PC-3 (cell line): ENCODE results near the gene TPRN. TPM values are rescaled to one million over a fixed set of nuclear protein-coding genes. Genes with fewer than 3 reads are reported as not detected.

Source experiments
- ATAC-seq: fragments of 200-7000 bp; cut with Tn5 transposase; 2 replicates; pipeline ENCODE4 v1.9.1; 2020; ENCODE audit warnings: mild to moderate bottlenecking, moderate library complexity
- BruUV-seq: library from RNA; stranded (reverse); fragments of 400-500 nt; replicated peaks from 2 replicates; lab custom pipeline; 2021; lab: Mats Ljungman, UMichigan
- CTCF ChIA-PET: fragments of 300-600 bp; sonication (Branson Sonifier 250); formaldehyde crosslinking; loops from one replicate; lab custom pipeline; 2022; ENCODE audit warnings: antibody characterized with exemption; lab: Charles Lee
- POLR2A ChIA-PET: fragments of 300-600 bp; sonication (Branson Sonifier 250); formaldehyde crosslinking; loops from one replicate; lab custom pipeline; 2022; ENCODE audit warnings: antibody characterized with exemption; ENCODE audit not compliant: unreplicated experiment; lab: Charles Lee
- DNase-seq: peaks from one replicate; pipeline ENCODE4 v3.0.0-alpha.2; 2015
- H2AFZ ChIP-seq: fragments of 300-600 bp; sonication (generic); 2 replicates; pipeline ENCODE4 v1.6.0; 2016; ENCODE audit warnings: antibody characterized with exemption, low read length
- H3F3A ChIP-seq: fragments of 300-600 bp; sonication (generic); one replicate; pipeline ENCODE4 v1.6.0; 2017; ENCODE audit warnings: antibody characterized with exemption, low read length, control low read depth, mild to moderate bottlenecking; ENCODE audit not compliant: unreplicated experiment
- H3K27ac ChIP-seq: fragments of 300-600 bp; sonication (generic); 2 replicates; pipeline ENCODE4 v1.5.1; 2016; ENCODE audit warnings: mild to moderate bottlenecking, low read length
- H3K27me3 ChIP-seq: fragments of 300-600 bp; sonication (generic); 2 replicates; pipeline ENCODE4 v1.6.1; 2016; ENCODE audit warnings: low read length, mixed read lengths
- H3K36me3 ChIP-seq: fragments of 300-600 bp; sonication (generic); 2 replicates; pipeline ENCODE4 v1.6.1; 2016; ENCODE audit warnings: low read depth, mixed run types, low read length, mixed read lengths
- H3K4me1 ChIP-seq: fragments of 300-600 bp; sonication (generic); 2 replicates; pipeline ENCODE4 v1.5.1; 2016; ENCODE audit warnings: low read length; ENCODE audit not compliant: insufficient read depth
- H3K4me2 ChIP-seq: fragments of 300-600 bp; sonication (generic); 2 replicates; pipeline ENCODE4 v1.6.0; 2016; ENCODE audit warnings: low read length
- H3K4me3 ChIP-seq: fragments of 300-600 bp; sonication (generic); 2 replicates; pipeline ENCODE4 v1.5.1; 2016; ENCODE audit warnings: mild to moderate bottlenecking, low read length, mixed read lengths
- H3K79me2 ChIP-seq: fragments of 300-600 bp; sonication (generic); 2 replicates; pipeline ENCODE4 v1.6.1; 2017; ENCODE audit warnings: low read length, mixed read lengths
- H3K9ac ChIP-seq: fragments of 300-600 bp; sonication (generic); 2 replicates; pipeline ENCODE4 v1.6.0; 2016; ENCODE audit warnings: mild to moderate bottlenecking, low read length
- H3K9me2 ChIP-seq: fragments of 300-600 bp; sonication (generic); replicated peaks from 2 replicates; pipeline ENCODE4 v1.6.1; 2016; ENCODE audit warnings: mixed run types, low read length, mixed read lengths
- H3K9me3 ChIP-seq: fragments of 300-600 bp; sonication (generic); 2 replicates; pipeline ENCODE4 v1.6.1; 2016; ENCODE audit warnings: low read length, mixed read lengths
- H4K20me1 ChIP-seq: fragments of 300-600 bp; sonication (generic); 2 replicates; pipeline ENCODE4 v1.6.1; 2016; ENCODE audit warnings: low read length, mixed read lengths
- CTCF ChIP-seq: fragments of 300-600 bp; sonication (generic); conservative IDR thresholded peaks from 2 replicates; pipeline ENCODE4 v1.5.1; 2017; ENCODE audit warnings: antibody characterized with exemption, low read depth, mild to moderate bottlenecking, low read length
- EZH2 ChIP-seq: fragments of 300-600 bp; sonication (generic); IDR thresholded peaks from one replicate; pipeline ENCODE4 v1.6.1; 2017; ENCODE audit warnings: antibody characterized with exemption, mild to moderate bottlenecking, low read length; ENCODE audit not compliant: unreplicated experiment
- EZH2phosphoT487 ChIP-seq: fragments of 300-600 bp; sonication (generic); IDR thresholded peaks from 2 replicates; pipeline ENCODE4 v1.6.1; 2018; ENCODE audit warnings: mild to moderate bottlenecking, antibody characterized with exemption, low read length, borderline replicate concordance
- intact Hi-C: fragments of 100-400 bp; cut with micrococcal nuclease; formaldehyde crosslinking; loops from 2 replicates; pipeline ENCODE4 v1.9.0; 2023
- total RNA-seq: library from RNA; depleted of rRNA; stranded (reverse); fragments of >200 nt; gene quantifications from 2 replicates; pipeline ENCODE4 v1.2.3, GENCODE V29; 2014

The TPRN gene
- total RNA-seq, 1 experiment from 2014 or later: 11.3 TPM

GRCh38 chr9:137221506-137222111 is 21.1 kb upstream of the TPRN start:
- Histone ChIP-seq H3K9me3 (no peaks in the 10 kb centered on the region), H3F3A (peaks cover 2% of the 10 kb centered on the region), H3K9me2 (no peaks in the 10 kb centered on the region), H3K27ac (no peak overlapping the region), H3K36me3 (no peaks in the 10 kb centered on the region), H3K79me2 (peaks cover 19% of the 10 kb centered on the region), H3K27me3 (no peaks in the 10 kb centered on the region), H3K4me1 (peaks cover 50% of the 10 kb centered on the region), H3K9ac (no peak overlapping the region), H3K4me2 (peak overlapping the region; percentile 69), H3K4me3 (peak overlapping the region; percentile 55), H4K20me1 (no peaks in the 10 kb centered on the region), H2AFZ (no peak overlapping the region)
- ChIA-PET POLR2A (interaction anchor here (0.5 kb wide), 1 partner anchor 157 kb away, joined by 8 read pairs; no protein-coding TSS in a partner anchor), CTCF (no interaction called here)
- intact Hi-C loops: no loop called here
- ATAC-seq: no peak
- DNase-seq: no peak
- TF ChIP-seq EZH2phosphoT487 (no peak), EZH2 (no peak), CTCF (no peak)
- no TSS peak for BruUV-seq

GRCh38 chr9:137221095-137221505 is 20.6 kb upstream of the TPRN start:
- Histone ChIP-seq H3F3A (peaks cover 2% of the 10 kb centered on the region), H3K27ac (no peak overlapping the region), H3K27me3 (no peaks in the 10 kb centered on the region), H3K9me2 (no peaks in the 10 kb centered on the region), H4K20me1 (no peaks in the 10 kb centered on the region), H3K36me3 (no peaks in the 10 kb centered on the region), H3K79me2 (peaks cover 19% of the 10 kb centered on the region), H2AFZ (no peak overlapping the region), H3K4me1 (peaks cover 46% of the 10 kb centered on the region), H3K4me3 (no peak overlapping the region), H3K4me2 (no peak overlapping the region), H3K9ac (no peak overlapping the region), H3K9me3 (no peaks in the 10 kb centered on the region)
- BruUV-seq: no TSS peak
- CTCF ChIA-PET: no interaction called here
- ATAC-seq (no peak), DNase-seq (no peak)
- no peak for TF ChIP-seq EZH2
- TF ChIP-seq CTCF: no peak
- no peak for TF ChIP-seq EZH2phosphoT487
- intact Hi-C loops: no loop called here
- POLR2A ChIA-PET: no interaction called here

GRCh38 chr9:137220317-137221094 is 20.0 kb upstream of the TPRN start:
- H4K20me1 ChIP-seq: no peaks in the 10 kb centered on the region
- DNase-seq (no peak), ATAC-seq (no peak)
- POLR2A ChIA-PET: no interaction called here
- H3K4me1 ChIP-seq: peaks cover 40% of the 10 kb centered on the region
- CTCF ChIA-PET: no interaction called here
- no peak overlapping the region for H3K4me2 ChIP-seq
- H3K9me2 ChIP-seq: no peaks in the 10 kb centered on the region
- TF ChIP-seq EZH2phosphoT487 (no peak), CTCF (no peak), EZH2 (no peak)
- H3K27ac ChIP-seq: no peak overlapping the region
- no peaks in the 10 kb centered on the region for H3K36me3 ChIP-seq
- H3F3A ChIP-seq: peaks cover 2% of the 10 kb centered on the region
- intact Hi-C loops: no loop called here
- no peaks in the 10 kb centered on the region for H3K27me3 ChIP-seq
- H3K4me3 ChIP-seq: no peak overlapping the region
- peaks cover 14% of the 10 kb centered on the region for H3K79me2 ChIP-seq
- no peak overlapping the region for H2AFZ ChIP-seq
- H3K9ac ChIP-seq: no peak overlapping the region
- TSS peak; percentile 20 for BruUV-seq
- H3K9me3 ChIP-seq: no peaks in the 10 kb centered on the region
